Measurements from ENCODE around the gene SGMS2.

SGMS2 gene

GRCh38 chr4:107831140-107831539 lies 6.4 kb downstream of the SGMS2 start:
- no peak for DNase-seq

- no peak for DNase-seq
Measured at GRCh38 chr4:107832275-107832807, 7.6 kb downstream of the SGMS2 start.

GRCh38 chr4:107834241-107834794 lies 9.6 kb downstream of the SGMS2 start:
- no peak for DNase-seq

- DNase-seq: no peak
Measured at GRCh38 chr4:107835406-107835805, 10.7 kb downstream of the SGMS2 start.

GRCh38 chr4:107837317-107837716 lies 12.6 kb downstream of the SGMS2 start:
- DNase-seq: no peak

GRCh38 chr4:107837776-107838618 lies 13.3 kb downstream of the SGMS2 start:
- DNase-seq: no peak

- no peak for DNase-seq
Measured at GRCh38 chr4:107838861-107839565, 14.3 kb downstream of the SGMS2 start.

GRCh38 chr4:107843391-107843790 lies 18.7 kb downstream of the SGMS2 start:
- DNase-seq: no peak

- DNase-seq: no peak
Measured at GRCh38 chr4:107845681-107846080, 20.9 kb downstream of the SGMS2 start.

- no peak for DNase-seq
Measured at GRCh38 chr4:107850438-107850837, 25.7 kb downstream of the SGMS2 start.

GRCh38 chr4:107853444-107854355 lies 29.0 kb downstream of the SGMS2 start:
- no peak for DNase-seq

GRCh38 chr4:107854356-107855022 lies 29.8 kb downstream of the SGMS2 start:
- no peak for DNase-seq

- DNase-seq: no peak
Measured at GRCh38 chr4:107855723-107856122, 31.0 kb downstream of the SGMS2 start.

- no peak for DNase-seq
Measured at GRCh38 chr4:107856901-107857300, 32.2 kb downstream of the SGMS2 start.

- no peak for DNase-seq
Measured at GRCh38 chr4:107857741-107858140, 33.0 kb downstream of the SGMS2 start.

- DNase-seq: no peak
Measured at GRCh38 chr4:107858158-107858742, 33.5 kb downstream of the SGMS2 start.

GRCh38 chr4:107862658-107863057 lies 37.9 kb downstream of the SGMS2 start:
- no peak for DNase-seq

- no peak for DNase-seq
Measured at GRCh38 chr4:107863416-107863815, 38.7 kb downstream of the SGMS2 start.

GRCh38 chr4:107863850-107864371 lies 39.2 kb downstream of the SGMS2 start:
- no peak for DNase-seq

GRCh38 chr4:107866726-107867125 lies 42.0 kb downstream of the SGMS2 start:
- no peak for DNase-seq

- no peak for DNase-seq
Measured at GRCh38 chr4:107870236-107870635, 45.5 kb downstream of the SGMS2 start.

Data from midbrain (tissue), 1 donor.